Endodermal cell (in vitro differentiated cells): ENCODE results near the gene SUGCT. TPM values are rescaled to one million over a fixed set of nuclear protein-coding genes. Genes with fewer than 3 reads are reported as not detected.

Experiments used
- DNase-seq: peaks from one replicate; pipeline ENCODE4 v3.0.0-alpha.2; 2017
- H3K27ac ChIP-seq: 2 replicates; pipeline ENCODE4 v1.5.1; 2013; ENCODE audit warnings: mild to moderate bottlenecking, low read depth, low read length, moderate library complexity
- H3K27me3 ChIP-seq: 2 replicates; pipeline ENCODE4 v1.6.1; 2013; ENCODE audit warnings: mild to moderate bottlenecking, low read length, moderate library complexity; ENCODE audit not compliant: insufficient read depth, control insufficient read depth, poor library complexity, severe bottlenecking
- H3K36me3 ChIP-seq: 2 replicates; pipeline ENCODE4 v1.7.0; 2013; ENCODE audit warnings: mild to moderate bottlenecking, low read length, moderate library complexity; ENCODE audit not compliant: control insufficient read depth, insufficient read depth
- H3K4me1 ChIP-seq: one replicate; pipeline ENCODE4 v1.7.0; 2013; ENCODE audit warnings: low read length; ENCODE audit not compliant: control insufficient read depth, insufficient read depth
- H3K4me3 ChIP-seq: 2 replicates; pipeline ENCODE4 v1.5.1; 2013; ENCODE audit warnings: mild to moderate bottlenecking, low read length, moderate library complexity
- H3K9ac ChIP-seq: 2 replicates; pipeline ENCODE4 v1.6.1; 2013; ENCODE audit warnings: mild to moderate bottlenecking, low read length, moderate library complexity; ENCODE audit not compliant: poor library complexity, severe bottlenecking; ENCODE audit errors: extremely low read depth
- H3K9me3 ChIP-seq: 2 replicates; pipeline ENCODE4 v1.6.1; 2013; ENCODE audit warnings: mild to moderate bottlenecking, low read length, moderate library complexity; ENCODE audit not compliant: control insufficient read depth
- H3K27ac Mint-ChIP-seq: 2 replicates; pipeline ENCODE4 v1.8.0; 2020; ENCODE audit warnings: mixed read lengths
- H3K27me3 Mint-ChIP-seq: 2 replicates; pipeline ENCODE4 v1.8.0; 2021; ENCODE audit warnings: mild to moderate bottlenecking, mixed read lengths; ENCODE audit not compliant: insufficient read depth
- H3K36me3 Mint-ChIP-seq: 2 replicates; pipeline ENCODE4 v1.8.0; 2020; ENCODE audit warnings: low read depth, mixed read lengths
- H3K4me1 Mint-ChIP-seq: 2 replicates; pipeline ENCODE4 v1.8.0; 2020; ENCODE audit warnings: mixed read lengths
- H3K4me3 Mint-ChIP-seq: 2 replicates; pipeline ENCODE4 v1.8.0; 2020; ENCODE audit warnings: mild to moderate bottlenecking, moderate library complexity, mixed read lengths
- H3K9me3 Mint-ChIP-seq: 2 replicates; pipeline ENCODE4 v1.8.0; 2020; ENCODE audit warnings: mild to moderate bottlenecking, mixed read lengths
- WGBS, 2 experiments: methylation state at CpG; one replicate each; pipeline versions ENCODE4 v1.1.5 to v1.1.7; 2013; ENCODE audit warnings: missing lambda C conversion rate in 2 of 2, mixed read lengths in 1 of 2; ENCODE audit not compliant: insufficient coverage in 1 of 2, insufficient read length in 1 of 2; 5-methylcytosine and 5-hydroxymethylcytosine counted together
- total RNA-seq, 2 donors: library from RNA; stranded (reverse); fragmentation: NEBNext Ultra II Directional in 1 of 2; extraction: Animal tissue kit (Norgen Biotek cat#: 25700) in 1 of 2; gene quantifications; 2 replicates in 1 of 2; 3 replicates in 1 of 2; pipeline ENCODE4 v1.2.1, GENCODE V29; 2021
- TF ChIP-seq, protein P1 (sequence below): fragments of 200-600 bp; sonication (generic); conservative IDR thresholded peaks from 2 replicates; pipeline ENCODE4 v1.5.0; 2021; ENCODE audit warnings: antibody characterized with exemption, mild to moderate bottlenecking

SUGCT gene
- total RNA-seq, 2 donors from 2014 or later: 3.6 to 3.9 TPM

DNA sequence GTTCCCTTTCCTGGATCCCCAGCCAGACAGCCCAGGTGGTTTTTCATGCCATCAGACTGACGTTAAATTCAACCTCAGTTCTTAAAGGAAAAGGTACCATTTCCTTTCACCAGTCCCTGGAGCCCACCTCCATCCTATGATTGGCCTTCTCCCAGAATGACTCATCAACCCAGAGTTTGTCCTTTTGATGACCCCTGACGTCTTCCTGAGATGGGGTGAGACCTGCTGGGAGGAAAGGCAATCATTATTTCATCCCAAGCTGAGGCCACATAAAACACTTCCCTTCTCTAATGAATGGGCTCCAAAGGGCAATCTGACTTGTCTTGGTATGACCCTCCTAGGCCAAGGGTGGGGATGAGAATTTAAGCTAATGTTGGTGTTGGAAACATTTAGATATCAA is 750.7 kb downstream of the SUGCT start:
- H3K27me3 Mint-ChIP-seq: no peaks in the 10 kb centered on the region
- TF ChIP-seq, protein P1, sequence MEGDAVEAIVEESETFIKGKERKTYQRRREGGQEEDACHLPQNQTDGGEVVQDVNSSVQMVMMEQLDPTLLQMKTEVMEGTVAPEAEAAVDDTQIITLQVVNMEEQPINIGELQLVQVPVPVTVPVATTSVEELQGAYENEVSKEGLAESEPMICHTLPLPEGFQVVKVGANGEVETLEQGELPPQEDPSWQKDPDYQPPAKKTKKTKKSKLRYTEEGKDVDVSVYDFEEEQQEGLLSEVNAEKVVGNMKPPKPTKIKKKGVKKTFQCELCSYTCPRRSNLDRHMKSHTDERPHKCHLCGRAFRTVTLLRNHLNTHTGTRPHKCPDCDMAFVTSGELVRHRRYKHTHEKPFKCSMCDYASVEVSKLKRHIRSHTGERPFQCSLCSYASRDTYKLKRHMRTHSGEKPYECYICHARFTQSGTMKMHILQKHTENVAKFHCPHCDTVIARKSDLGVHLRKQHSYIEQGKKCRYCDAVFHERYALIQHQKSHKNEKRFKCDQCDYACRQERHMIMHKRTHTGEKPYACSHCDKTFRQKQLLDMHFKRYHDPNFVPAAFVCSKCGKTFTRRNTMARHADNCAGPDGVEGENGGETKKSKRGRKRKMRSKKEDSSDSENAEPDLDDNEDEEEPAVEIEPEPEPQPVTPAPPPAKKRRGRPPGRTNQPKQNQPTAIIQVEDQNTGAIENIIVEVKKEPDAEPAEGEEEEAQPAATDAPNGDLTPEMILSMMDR: no peak
- Histone ChIP-seq H3K9me3 (peaks cover 2% of the 10 kb centered on the region), H3K27ac (no peak overlapping the region), H3K27me3 (no peaks in the 10 kb centered on the region), H3K9ac (no peak overlapping the region), H3K36me3 (no peaks in the 10 kb centered on the region), H3K4me1 (no peaks in the 10 kb centered on the region), H3K4me3 (no peak overlapping the region)
- no peak for DNase-seq
- no peaks in the 10 kb centered on the region for H3K36me3 Mint-ChIP-seq
- H3K27ac Mint-ChIP-seq: no peak overlapping the region
- no peak overlapping the region for H3K4me3 Mint-ChIP-seq
- 75 to 83% methylated on average over 2 of the region's 2 CpGs for WGBS, 2 experiments
- no peaks in the 10 kb centered on the region for H3K4me1 Mint-ChIP-seq
- H3K9me3 Mint-ChIP-seq: peaks cover under 1% of the 10 kb centered on the region

DNA sequence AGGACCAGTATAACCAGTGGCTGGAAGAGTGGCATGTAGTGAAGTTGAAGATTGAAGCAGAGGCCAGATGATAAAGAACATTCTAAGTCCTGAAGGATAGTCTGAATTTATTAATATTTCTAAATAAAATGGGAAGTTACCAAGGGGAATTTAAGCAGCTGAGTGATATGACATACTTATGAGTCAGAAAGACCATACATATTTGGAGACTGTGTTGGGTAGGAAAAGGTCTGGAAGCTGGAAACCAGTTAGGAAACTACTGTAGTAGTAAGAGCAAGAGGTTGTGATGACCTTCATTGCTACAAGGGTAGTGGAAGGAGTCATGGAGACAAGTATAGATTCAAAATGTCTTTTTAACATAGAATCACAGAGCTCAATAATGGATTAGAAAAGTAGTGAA is 752.3 kb downstream of the SUGCT start:
- Mint-ChIP-seq H3K9me3 (peaks cover 9% of the 10 kb centered on the region), H3K4me3 (no peak overlapping the region), H3K4me1 (no peaks in the 10 kb centered on the region), H3K36me3 (no peaks in the 10 kb centered on the region), H3K27me3 (no peaks in the 10 kb centered on the region), H3K27ac (no peak overlapping the region)
- no peak for DNase-seq
- no peaks in the 10 kb centered on the region for H3K4me1 ChIP-seq
- H3K9ac ChIP-seq: no peak overlapping the region
- TF ChIP-seq, protein P1: no peak
- no peaks in the 10 kb centered on the region for H3K36me3 ChIP-seq
- H3K27me3 ChIP-seq: no peaks in the 10 kb centered on the region
- H3K9me3 ChIP-seq: peaks cover 14% of the 10 kb centered on the region
- no peak overlapping the region for H3K4me3 ChIP-seq
- H3K27ac ChIP-seq: no peak overlapping the region

DNA sequence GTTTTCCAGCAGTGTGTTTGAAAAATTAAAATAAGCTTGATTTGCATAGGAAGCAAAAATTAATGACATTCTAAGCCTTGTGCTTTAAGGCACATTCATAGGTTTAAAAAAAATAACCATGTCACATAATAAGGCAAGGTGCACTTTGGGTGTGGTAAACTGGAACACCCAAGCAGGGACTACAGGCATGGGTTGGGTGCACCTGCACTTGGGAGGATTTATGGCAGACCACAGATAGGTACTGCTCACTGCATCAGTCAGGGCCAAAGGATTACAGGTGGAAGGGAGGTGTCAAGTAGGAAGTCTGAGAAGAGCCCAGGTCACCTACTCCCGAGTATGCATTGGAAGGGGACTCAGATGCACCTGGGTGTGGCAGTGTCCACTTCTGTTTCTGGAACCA is 753.7 kb downstream of the SUGCT start:
- H3K27ac Mint-ChIP-seq: no peak overlapping the region
- H3K27me3 Mint-ChIP-seq: no peaks in the 10 kb centered on the region
- no peak for DNase-seq
- Histone ChIP-seq H3K9ac (no peak overlapping the region), H3K4me1 (no peaks in the 10 kb centered on the region), H3K9me3 (peaks cover 14% of the 10 kb centered on the region), H3K27me3 (no peaks in the 10 kb centered on the region), H3K4me3 (no peak overlapping the region), H3K36me3 (no peaks in the 10 kb centered on the region), H3K27ac (no peak overlapping the region)
- no peaks in the 10 kb centered on the region for H3K36me3 Mint-ChIP-seq
- no peaks in the 10 kb centered on the region for H3K4me1 Mint-ChIP-seq
- H3K9me3 Mint-ChIP-seq: peaks cover 11% of the 10 kb centered on the region
- H3K4me3 Mint-ChIP-seq: no peak overlapping the region
- TF ChIP-seq, protein P1: no peak
- 76 to 88% methylated on average over 1 of the region's 1 CpG for WGBS, 2 experiments
